Activated T-cell treated with anti-CD3 and anti-CD28 coated beads, Interleukin-2, amount 50 U/mL, for 48 hours (primary cell): ENCODE results near the gene PTGDS.

Source experiments
- DNase-seq, 2 experiments: peaks; one replicate each; pipeline ENCODE4 v3.0.0-alpha.2; 2020

Gene PTGDS

DNA sequence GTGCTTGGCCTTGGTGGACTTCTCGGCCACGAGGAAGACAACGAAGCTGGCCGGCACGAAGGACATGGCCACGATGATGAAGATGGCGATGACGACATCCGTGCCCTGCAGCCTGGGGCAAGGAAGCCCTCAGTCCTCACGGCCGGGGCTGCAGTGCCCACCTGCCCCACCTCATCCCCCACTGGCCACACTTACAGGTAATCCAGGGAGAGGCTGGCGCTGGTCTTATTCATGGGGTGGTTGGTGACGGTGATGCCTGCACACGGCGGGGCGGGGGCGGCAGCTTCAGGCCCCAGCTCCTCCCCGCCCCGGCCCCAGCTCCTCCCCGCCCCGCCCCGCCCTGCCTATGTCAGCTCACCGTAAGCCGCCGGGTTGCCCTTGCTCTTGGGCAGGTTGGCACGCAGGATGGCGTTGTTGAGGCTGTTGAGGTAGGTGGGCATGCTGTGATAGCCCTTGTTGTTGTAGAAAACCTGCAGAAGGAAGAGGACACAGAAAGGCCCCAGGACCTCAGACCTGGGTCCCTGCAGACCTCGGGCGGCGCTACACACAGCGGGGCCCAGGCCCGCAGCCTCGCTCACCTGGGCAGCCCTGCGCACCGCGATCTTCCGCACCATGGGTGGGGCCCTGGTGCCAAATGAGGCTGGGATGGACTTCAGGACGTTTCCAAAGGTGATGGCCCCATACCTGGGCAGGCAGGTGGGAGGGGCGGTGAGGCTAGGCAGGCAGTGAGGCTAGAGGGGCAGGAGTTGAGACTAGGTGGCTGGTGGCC, 34.8 kb downstream of the PTGDS start:
- no peak for DNase-seq

DNA sequence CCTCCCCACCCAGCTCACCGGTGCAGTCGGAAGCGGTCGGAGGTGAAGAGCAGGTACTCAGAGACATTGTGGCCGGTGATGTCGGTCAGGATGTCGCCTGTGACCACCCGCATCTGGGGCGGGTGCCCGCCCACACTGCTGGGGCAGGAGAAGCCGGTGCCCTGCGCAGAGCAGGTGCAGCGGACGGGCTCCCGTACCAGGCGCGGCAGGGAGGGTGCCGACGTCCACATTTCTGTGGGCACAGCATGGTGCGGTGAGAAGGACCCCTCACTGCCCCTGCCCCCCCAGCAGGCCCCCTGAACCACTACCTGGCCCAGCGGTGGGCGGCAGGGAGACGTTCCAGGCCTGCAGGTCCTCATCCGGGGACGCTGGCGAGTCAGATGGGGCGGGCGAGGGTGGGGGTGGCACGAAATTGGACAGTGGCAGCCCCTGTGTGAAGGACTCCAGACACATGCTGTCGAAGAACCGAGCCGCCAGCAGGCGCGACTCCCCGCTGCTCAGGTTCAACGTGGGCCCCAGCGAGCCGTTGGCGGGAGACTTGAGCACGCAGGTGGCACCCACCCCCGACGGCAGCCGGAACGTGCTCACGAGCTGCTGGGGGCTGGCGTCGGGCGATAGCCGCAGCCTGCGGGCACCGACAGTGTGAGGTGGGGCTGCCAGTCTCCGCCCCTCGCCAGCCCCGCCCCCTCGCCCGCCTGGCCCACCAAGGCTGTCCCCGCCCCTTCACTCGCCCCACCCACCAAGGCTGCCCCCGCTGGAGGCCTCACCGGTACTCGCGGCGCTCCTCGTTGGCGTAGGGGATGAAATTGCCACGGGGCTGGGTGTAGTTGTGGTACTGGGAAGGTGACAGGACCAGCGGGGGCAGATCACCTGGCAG, 35.6 kb downstream of the PTGDS start:
- no peak for DNase-seq

DNA sequence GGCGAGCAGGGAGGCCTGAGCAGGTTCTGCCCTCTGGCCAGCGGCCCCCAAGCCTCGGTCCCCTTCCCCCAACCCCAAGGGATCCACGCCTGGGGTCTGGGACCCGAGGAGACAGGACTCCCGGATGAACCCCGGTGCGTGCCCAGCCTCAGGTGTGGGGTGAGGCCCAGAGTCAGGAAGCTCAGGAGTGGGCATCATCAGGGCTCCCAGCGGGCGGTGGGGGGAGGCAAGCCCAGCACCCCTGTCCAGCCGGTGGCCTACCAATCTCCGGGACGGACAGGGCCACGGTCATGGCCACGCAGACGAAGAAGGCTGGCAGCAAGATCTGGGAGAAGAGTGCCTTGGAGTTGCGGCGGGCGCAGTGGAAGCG, 36.3 kb downstream of the PTGDS start:
- no peak for DNase-seq

DNA sequence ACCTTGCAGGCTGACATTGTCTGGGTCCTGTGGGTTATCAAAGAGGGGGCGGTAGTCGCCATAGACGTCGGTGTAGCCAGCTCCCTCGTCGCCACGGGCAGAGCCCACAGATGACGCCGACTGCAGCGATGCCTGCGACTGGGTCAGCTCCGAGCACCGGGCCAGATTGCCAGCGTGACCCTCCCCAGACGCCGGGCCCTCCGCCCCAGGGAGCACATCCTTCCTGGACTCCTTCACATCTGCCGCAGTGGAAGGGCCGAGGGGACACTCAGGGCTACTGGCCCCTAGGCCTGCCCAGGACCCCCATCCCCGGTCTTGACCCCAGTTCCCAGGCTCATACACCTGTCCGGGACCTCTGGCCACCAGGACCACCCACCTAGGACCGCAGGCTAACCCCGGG, 36.9 kb downstream of the PTGDS start:
- DNase-seq, result no peak

DNA sequence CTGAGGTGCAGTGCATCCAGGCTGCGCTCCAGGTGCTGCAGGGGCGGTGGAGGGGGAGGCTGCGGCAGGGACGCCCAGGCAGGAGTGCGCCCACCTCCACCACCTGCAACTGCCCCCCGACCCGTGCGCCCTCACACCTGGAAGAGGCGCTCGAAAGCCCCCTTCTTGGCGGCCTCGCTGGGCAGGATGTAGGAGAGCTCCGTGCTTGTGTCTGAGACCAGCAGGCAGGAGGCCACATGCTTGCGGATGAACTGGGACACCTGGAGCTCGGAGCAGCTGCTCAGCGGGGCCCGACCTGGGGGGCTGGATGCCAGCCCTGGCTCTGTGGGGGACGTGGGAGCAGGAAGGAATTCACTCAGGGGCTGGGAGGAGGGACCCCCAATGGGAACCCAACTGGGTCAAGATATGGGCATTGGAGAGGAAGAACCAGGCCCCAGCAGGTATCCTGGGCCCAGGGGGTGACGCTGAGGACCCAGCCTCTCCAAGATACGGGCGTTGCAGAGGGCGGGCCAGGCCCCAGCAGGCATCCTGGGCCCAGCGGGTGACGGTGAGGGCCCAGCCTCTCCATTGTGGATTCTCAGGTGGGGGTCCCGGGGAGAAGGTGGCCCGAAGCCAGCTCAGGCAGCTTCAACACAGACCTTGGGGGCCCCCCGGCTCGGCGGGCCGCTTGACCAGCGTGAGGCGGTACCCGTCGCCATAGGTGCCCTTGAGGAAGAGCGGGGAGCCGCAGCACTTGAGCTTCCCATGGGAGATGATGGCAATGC, 37.7 kb downstream of the PTGDS start:
- DNase-seq, result no peak

DNA sequence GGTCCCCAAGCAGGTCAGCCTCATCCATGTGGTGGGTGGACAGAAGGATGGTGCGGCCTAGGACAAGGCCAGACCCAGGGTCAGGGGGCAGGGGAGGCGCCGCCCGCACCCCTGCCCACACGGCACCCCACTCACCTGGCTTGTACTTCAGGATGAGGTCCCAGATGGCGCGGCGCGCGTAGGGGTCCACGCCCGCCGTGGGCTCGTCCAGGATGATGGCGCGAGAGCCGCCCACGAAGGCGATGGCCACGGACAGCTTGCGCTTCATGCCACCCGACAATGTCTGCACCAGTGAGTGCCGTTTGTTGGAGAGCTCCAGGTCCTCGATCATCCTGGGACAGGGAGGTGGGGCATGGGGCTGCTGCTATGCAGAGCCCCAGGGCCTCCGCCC, 38.2 kb downstream of the PTGDS start:
- DNase-seq, result no peak

DNA sequence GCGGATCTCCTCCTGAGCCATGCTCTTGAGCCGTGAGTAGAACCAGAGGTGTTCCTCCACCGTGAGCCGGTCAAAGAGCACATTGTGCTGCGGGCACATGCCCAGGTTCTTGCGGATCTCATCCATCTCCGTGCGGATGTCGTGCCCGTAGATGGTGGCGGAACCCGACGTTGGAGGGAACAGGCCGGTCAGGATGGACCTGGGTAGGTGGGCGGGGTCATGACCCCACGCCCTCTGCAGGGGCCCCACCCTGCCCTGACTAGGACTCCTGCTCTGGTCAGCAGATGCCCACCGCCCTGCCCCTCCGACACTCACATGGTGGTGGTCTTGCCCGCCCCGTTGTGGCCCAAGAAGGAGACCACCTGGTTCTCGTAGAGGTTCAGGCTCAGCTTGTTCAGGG, 38.7 kb downstream of the PTGDS start:
- no peak for DNase-seq

DNA sequence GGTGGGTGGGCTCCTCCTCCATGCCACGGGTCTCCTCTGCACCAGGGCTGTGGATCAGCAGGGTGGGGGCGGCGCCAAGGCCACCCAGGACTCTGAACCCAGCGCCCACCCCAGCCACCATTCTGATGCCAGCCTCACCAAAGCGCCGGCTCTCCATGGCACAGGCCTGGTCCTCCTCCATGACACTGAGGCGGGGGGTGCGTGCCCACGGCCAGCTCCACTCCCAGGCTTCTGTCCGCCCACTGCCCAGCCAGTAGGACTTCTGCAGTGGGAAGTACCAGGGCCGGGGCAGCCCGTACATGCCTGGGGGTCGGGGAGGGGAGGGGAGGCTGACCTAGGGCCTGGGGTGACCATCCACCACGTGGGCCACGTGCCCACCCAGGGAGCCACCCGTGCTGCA, 39.1 kb downstream of the PTGDS start:
- no peak for DNase-seq

DNA sequence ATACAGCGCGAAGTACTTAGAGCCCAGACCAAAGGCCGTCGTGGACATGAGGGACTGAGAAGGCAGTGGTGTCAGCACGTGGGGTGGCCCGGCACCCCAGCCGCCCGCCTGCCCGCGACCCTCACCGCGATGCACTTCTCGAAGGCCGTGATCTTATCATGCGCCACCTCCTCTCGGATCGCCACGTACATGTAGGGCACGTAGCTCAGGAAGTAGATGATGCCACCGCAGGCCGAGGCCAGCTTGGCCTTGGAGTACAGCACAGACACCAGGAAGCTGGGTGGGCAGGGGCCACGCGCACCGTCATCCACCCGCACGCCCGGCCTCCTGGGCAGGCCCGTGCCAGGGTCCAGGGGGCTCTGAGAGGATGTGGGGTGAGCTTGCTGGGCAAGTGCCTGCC, 39.8 kb downstream of the PTGDS start:
- no peak for DNase-seq

DNA sequence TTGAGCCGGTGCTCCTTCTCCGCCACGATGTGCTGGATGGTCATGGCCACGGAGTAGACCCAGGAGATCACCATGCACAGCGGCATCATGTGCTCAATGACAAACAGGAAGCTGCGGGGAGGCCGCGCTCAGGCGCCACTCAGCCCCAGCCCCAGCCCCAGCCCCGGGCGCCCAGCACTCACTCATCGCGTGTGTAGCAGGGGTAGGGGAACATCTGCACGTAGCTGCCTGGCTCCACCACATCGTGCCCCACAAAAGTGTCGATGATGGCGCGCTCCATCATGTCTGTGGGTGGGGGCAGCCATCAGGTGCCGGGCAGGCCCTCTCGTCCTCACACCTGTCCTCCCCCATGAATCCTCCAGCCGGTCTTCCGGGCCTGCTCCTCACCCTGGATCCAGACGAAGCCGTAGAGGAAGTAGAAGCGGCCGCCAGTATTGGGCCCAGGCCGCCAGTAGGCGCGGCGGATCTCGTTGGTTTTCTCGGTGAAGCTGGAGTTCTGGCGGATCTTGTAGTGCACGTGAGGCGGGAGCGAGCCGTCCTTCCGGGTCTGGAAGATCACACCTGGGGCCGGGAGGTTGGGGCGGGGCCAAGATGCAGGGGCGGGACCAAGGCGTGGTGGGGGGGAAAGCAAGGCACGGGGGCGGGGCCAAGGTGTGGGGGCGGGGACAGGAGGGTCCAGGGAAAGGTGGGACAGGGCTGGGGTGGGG, 40.6 kb downstream of the PTGDS start:
- no peak for DNase-seq

DNA sequence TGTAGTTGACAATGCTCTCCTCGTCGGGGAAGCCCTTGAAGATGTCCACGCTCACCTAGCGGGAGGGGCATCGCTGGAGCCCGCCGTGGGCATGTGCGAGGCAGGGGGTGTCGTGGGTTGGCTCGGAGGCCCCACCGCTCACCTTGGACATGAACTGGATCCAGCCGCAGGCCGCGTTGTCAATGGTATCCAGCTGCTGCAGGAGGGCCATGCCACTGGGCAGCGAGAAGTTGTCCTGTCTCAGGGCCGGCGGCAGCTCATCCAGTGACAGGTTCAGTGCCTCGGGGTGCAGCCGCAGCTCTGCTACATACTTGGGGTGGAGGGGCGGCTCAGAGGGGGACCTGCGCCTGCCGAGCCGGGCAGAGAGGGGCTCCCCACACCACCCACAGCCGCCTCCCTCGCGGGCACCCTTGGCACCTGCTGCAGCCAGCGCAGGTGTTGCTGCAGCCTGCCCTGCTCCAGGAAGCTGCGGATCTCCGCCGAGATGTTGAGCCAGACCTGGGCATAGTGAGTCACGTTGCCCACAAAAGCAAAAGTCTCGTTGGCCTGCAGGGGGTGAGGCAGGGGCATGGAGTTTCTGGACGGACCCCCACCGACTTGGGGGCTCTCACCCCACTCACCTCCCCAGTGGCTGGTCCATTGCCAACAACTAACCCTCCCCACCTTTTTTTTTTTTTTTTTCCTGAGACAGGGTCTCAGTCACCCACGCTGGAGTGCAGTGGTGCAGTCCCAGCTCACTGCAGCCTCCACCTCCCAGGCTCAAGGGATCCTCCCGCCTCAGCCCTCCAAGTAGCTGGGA, 41.7 kb downstream of the PTGDS start:
- no peak for DNase-seq

DNA sequence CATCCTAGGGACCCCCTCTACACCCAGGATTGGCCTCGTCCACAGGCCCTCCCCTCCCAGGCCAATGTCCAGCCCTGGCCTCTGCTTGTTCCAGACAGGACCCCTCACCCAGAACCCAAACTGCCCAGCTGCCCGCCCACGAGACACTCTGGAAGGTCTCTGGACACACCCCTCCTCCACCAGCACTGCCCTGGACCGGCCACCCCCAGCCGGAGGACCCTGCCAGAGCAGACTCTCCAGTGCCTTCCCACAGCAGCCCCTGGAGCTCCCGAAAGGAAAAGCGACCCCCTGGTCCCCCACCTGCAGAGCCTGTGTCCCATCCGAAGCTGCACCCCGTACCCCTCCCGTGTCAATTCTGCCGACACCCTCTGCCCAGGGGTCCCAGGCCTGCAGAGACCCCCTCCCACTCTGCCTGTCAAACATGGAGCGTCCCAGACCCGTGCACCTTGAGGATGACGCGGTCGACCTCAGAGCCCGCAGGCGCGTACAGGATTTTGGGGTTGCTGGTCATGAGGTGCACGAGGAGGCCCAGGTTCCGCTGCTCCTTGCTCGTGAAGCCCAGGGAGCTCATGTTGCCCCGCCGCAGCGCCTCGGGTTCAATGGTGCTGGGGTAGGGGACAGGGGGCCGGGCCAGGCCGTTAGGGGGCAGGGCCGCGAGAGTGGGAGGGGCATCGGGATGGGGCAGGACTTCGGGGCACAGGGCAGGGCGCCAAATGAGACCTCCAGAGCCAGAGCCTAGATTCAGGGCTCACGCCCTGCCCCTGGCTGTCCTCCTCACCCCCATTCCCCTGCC, 42.8 kb downstream of the PTGDS start:
- DNase-seq, result no peak

DNA sequence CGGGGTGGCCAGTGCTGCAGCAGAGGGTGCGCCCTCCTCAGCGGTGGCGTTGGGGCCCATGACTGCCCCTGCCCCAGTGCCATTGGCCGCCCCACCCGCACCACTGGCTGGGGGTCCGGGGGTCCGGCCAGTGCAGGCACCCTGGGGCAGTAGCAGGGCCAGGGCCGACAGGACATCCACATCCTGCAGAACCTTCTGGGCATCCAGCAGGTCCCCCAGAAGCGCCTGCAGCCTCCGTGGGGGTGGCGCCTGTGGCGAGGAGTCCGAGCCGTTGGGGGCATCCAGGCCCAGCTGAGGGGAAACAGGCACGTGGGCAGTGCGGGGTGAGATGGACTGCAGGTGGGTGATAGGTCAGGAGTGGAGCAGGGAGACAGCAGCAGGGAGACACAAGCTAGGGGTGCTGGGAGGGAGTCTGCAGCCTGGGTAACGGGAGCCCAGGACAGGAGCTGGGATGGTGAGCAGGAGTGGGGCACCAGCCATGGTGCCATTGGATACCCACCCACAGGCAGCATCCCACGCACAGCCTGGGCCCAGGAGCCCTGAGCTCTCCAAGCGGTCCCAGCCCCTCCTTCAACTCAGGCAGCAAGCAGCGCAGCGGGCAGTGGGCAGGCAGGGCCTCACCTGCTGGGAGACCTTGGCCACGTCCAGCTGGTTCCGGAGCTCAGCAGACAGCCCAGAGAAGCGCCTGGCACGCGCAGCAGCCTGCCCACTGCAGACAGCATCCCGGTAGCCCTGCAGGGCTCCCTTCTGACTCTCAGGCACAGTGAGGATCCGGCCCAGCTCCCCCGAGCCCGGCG, 43.7 kb downstream of the PTGDS start:
- DNase-seq, result no peak

DNA sequence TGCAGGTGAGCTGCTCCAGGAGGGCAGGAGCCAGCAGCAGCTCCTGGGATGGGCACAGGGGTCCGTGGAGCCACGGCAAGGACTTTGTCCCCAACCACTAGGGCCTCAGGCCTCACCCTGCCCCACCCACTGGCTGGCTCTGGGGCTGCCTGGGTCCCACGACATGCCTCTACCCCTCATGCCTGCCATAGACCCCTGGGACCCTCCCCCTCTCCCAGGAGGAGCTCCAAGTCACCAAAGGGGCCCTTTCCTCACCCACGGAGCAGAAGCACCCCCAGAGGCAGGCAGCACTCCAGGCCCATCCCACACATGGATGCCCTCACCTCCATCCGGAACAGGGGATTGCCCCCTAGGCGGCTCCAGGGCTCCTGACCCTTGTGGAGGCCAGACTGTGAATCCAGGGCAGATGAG, 44.3 kb downstream of the PTGDS start:
- DNase-seq, result no peak

DNA sequence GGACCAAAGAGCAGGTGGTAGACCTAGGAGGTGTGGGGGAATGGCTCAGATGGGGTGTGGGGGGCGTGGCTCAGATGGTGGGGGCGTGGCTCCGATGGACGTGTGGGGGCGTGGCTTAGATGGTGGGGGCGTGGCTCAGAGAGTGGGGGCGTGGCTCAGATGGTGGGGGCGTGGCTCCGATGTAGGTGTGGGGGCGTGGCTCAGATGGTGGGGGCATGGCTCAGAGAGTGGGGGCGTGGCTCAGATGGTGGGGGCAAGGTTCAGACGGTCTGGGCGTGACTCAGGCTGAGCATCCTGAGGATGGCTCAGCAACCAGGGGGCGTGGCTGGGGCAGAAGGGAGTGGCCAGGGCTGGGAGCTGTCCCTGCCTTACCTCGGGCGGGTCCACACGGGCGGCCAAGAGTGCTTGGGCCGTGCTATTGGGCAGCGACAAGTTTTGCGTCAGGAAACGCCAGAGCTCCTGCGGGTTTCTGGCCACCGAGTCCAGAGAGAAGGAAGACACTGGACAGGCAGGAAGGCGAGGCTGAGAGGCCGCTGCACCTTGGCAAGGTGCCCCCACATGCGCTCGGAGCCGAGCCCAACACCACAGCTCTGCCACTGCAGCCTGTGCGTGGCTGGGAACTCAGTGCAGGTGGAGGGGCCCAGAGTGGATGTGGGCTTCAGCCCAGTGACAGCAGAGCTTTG, 44.8 kb downstream of the PTGDS start:
- peak; percentile 85 to 88 for DNase-seq

DNA sequence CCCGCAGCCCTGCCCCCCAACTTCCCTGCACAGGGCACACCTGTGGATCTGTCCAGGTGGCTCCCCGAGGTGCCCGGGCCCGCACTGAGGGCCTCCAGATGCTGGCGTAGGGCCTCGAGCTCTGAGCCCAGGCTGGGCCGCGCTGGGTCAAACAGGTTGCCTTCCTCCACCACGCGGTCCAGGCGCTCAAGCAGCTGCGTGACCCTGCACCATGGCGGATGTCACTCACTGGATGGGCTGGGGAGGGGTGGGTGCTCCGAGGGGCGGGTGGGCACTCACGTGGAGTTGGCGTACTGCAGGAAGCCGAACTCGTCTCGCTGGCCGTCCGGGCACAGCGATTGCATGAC, 45.3 kb downstream of the PTGDS start:
- no peak for DNase-seq

DNA sequence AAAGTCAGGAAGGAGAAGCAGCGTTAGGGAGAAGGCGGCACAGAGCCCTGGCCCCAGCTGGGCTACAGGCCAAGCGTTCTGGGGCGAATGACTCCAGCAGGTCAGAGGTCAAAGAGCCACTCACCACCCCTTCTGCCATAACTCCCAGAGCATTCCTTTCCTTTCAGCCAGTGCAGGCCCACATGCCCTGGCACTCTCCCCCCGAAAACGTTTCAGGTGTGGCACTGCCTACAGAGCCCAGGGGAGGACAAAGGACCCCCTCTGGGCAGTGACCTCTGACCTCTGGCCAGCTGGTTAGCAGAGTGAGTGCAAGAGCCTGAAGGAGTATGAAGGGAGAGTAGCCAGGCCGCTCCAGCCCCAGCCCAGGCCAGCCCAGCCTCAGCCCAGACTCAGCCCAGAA, 45.9 kb downstream of the PTGDS start:
- no peak for DNase-seq

DNA sequence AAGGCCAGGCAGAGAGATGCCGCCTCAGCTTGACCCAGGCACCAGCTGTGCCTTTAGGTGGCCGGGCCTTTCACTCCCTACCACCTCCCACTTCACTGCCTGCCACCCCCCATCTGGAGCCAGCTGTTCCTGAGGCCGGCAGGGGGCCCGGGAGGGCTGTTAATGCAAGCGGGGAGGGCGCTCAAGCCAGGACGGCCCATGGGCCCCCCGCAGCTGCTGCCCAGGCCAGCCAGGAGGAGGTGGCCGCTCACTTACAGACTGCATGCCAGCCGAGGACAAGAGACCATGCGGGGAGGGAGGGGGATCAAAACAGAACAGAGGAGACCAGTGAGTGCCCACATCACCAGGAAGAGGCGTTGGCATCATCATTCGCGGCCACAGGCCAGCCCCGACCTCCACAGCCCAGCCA, 46.3 kb downstream of the PTGDS start:
- DNase-seq, result no peak

DNA sequence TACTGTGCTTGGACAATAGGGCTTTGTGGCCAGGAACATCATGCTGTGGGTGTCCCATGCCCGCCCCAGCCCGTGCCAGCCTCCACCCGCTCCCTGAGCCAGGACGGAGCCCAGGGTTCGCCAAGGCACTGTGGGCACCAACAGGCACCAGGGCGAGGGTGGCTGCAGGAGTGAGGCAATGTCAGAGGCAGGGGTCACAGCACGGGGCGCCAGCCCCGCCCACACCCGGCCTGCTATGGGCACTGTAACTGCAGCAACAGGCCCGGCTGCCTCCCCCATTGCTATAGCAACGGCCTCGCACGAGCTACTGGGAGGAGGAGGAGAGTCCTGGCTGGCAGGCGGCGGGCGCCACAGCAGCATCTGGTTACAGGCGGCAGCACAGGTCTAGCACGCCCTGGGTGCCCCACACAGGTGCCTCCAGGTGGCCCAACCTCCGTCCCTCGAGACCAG, 48.2 kb downstream of the PTGDS start:
- DNase-seq, result peak in 1 of 2 experiments; percentile 27

DNA sequence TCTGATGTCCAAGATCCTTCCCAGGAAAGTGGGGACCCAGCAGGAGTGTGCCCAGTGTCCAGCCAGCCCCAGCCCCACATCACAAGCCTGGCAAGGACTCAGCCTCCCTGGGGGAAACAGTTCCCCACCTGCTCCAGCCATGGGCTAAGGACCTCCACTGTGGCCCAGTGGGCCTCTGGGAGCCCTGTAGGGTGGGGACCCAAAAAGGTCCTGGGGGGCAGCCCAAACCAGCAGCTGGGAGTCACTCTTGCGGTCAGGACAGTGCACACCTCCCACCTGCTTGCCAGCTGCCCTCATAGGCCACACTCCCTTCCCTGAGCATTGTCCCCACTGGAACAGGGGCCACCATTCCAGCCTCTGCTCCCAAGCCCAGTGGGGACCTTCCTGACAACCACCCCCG, 49.1 kb downstream of the PTGDS start:
- no peak for DNase-seq
